Nephron (organoid): ENCODE results near the gene PRMT2.

Experiments used
- H3K27ac Mint-ChIP-seq, 3 experiments: 2 replicates each; pipeline ENCODE4 v1.8.0; 2020; ENCODE audit warnings: mixed read lengths in 3 of 3, mild to moderate bottlenecking in 2 of 3, moderate library complexity in 1 of 3
- H3K27me3 Mint-ChIP-seq: 2 replicates; pipeline ENCODE4 v1.8.0; 2021; ENCODE audit warnings: low read depth, mild to moderate bottlenecking, moderate library complexity, mixed read lengths
- H3K36me3 Mint-ChIP-seq: 2 replicates; pipeline ENCODE4 v1.8.0; 2020; ENCODE audit warnings: low read depth, mixed read lengths
- H3K4me1 Mint-ChIP-seq: 2 replicates; pipeline ENCODE4 v1.8.0; 2020; ENCODE audit warnings: mixed read lengths
- H3K4me3 Mint-ChIP-seq, 3 experiments: 2 replicates each; pipeline ENCODE4 v1.8.0; 2020; ENCODE audit warnings: mild to moderate bottlenecking in 3 of 3, mixed read lengths in 3 of 3, moderate library complexity in 2 of 3
- H3K9me3 Mint-ChIP-seq: 2 replicates; pipeline ENCODE4 v1.8.0; 2020; ENCODE audit warnings: mixed read lengths
- CTCF ChIP-seq, 3 experiments: fragments of 200-600 bp; sonication (generic); IDR thresholded peaks; one replicate each; pipeline ENCODE4 v1.5.0; 2021; ENCODE audit warnings: antibody characterized with exemption in 3 of 3; ENCODE audit not compliant: unreplicated experiment in 3 of 3

Gene PRMT2

GRCh38 chr21:46656820-46657219 is 21.3 kb downstream of the PRMT2 start:
- Mint-ChIP-seq H3K4me3 (no peak overlapping the region), H3K36me3 (peaks cover 88% of the 10 kb centered on the region), H3K9me3 (peaks cover 46% of the 10 kb centered on the region), H3K27me3 (no peaks in the 10 kb centered on the region), H3K4me1 (peaks cover 5% of the 10 kb centered on the region), H3K27ac (no peak overlapping the region)
- no peak for TF ChIP-seq CTCF (IDR thresholded peaks at IDR 0.05; ENCODE audit: unreplicated experiment in 3 of 3)

GRCh38 chr21:46660505-46660904 is 25.0 kb downstream of the PRMT2 start:
- no peak for TF ChIP-seq CTCF (IDR thresholded peaks at IDR 0.05; ENCODE audit: unreplicated experiment in 3 of 3)
- Mint-ChIP-seq H3K9me3 (peaks cover 19% of the 10 kb centered on the region), H3K27me3 (no peaks in the 10 kb centered on the region), H3K36me3 (peaks cover 74% of the 10 kb centered on the region), H3K4me1 (peaks cover 5% of the 10 kb centered on the region), H3K4me3 (no peak overlapping the region), H3K27ac (no peak overlapping the region)

GRCh38 chr21:46661211-46661625 is 25.7 kb downstream of the PRMT2 start:
- H3K36me3 Mint-ChIP-seq, result peaks cover 69% of the 10 kb centered on the region
- H3K4me3 Mint-ChIP-seq, result peak overlapping the region in 2 of 3 experiments; percentile 59 to 61
- H3K9me3 Mint-ChIP-seq, result peaks cover 12% of the 10 kb centered on the region
- peak; percentile 73 to 88 (median 86) for TF ChIP-seq CTCF (IDR thresholded peaks at IDR 0.05; ENCODE audit: unreplicated experiment in 3 of 3)
- no peaks in the 10 kb centered on the region for H3K27me3 Mint-ChIP-seq
- peak overlapping the region in 1 of 3 experiments; percentile 38 for H3K27ac Mint-ChIP-seq
- peaks cover 5% of the 10 kb centered on the region for H3K4me1 Mint-ChIP-seq

- H3K9me3 Mint-ChIP-seq, result peaks cover 7% of the 10 kb centered on the region
- no peaks in the 10 kb centered on the region for H3K27me3 Mint-ChIP-seq
- no peak for TF ChIP-seq CTCF (IDR thresholded peaks at IDR 0.05; ENCODE audit: unreplicated experiment in 3 of 3)
- H3K27ac Mint-ChIP-seq, result no peak overlapping the region
- peaks cover 63% of the 10 kb centered on the region for H3K36me3 Mint-ChIP-seq
- H3K4me1 Mint-ChIP-seq, result peaks cover 5% of the 10 kb centered on the region
- H3K4me3 Mint-ChIP-seq, result peak overlapping the region in 2 of 3 experiments; percentile 59 to 61
Observed at GRCh38 chr21:46661642-46662366, 26.3 kb downstream of the PRMT2 start.

- Mint-ChIP-seq H3K27ac (no peak overlapping the region), H3K4me3 (no peak overlapping the region), H3K36me3 (peaks cover 58% of the 10 kb centered on the region), H3K27me3 (no peaks in the 10 kb centered on the region), H3K9me3 (peaks cover 3% of the 10 kb centered on the region), H3K4me1 (peaks cover 5% of the 10 kb centered on the region)
- no peak for TF ChIP-seq CTCF (IDR thresholded peaks at IDR 0.05; ENCODE audit: unreplicated experiment in 3 of 3)
Observed at GRCh38 chr21:46662367-46662654, 26.8 kb downstream of the PRMT2 start.
